ENCODE data around the gene FKBP2. TPM values are rescaled to one million over a fixed set of nuclear protein-coding genes. Genes with fewer than 3 reads are reported as not detected.

Gene FKBP2
- total RNA-seq, 1 experiment from 2014 or later = 41.0 TPM

- Histone ChIP-seq H3K79me1 (ENCODE audit: insufficient read depth, low read depth, low read length, poor library complexity, severe bottlenecking) (no peaks in the 10 kb centered on the region), H3K4me2 (ENCODE audit: insufficient read depth, insufficient read length, low read length) (no peak overlapping the region), H3T11ph (ENCODE audit: low read length) (no peak overlapping the region), H3K27ac (ENCODE audit: insufficient read length, low read depth, low read length) (no peak overlapping the region), H2BK20ac (ENCODE audit: low read depth, low read length, poor library complexity, severe bottlenecking) (no peak overlapping the region), H3K23ac (ENCODE audit: insufficient read length, low read depth, low read length) (no peak overlapping the region), H2AFZ (ENCODE audit: low read length) (no peak overlapping the region), H4K20me1 (ENCODE audit: control insufficient read depth, insufficient read depth, insufficient read length) (no peaks in the 10 kb centered on the region), H3K27me3 (ENCODE audit: insufficient read depth, low read length) (no peaks in the 10 kb centered on the region), H3K14ac (ENCODE audit: insufficient read depth, low read length) (no peak overlapping the region), H2BK12ac (ENCODE audit: insufficient read length, low read depth, low read length) (no peak overlapping the region), H3K9me3 (ENCODE audit: control insufficient read depth, low read depth, low read length) (no peaks in the 10 kb centered on the region), H2BK120ac (ENCODE audit: low read depth, low read length, poor library complexity, severe bottlenecking) (no peak overlapping the region), H3K4ac (ENCODE audit: low read depth, low read length) (no peak overlapping the region), H2BK15ac (ENCODE audit: low read depth, low read length) (no peak overlapping the region), H4K8ac (replicated peaks; ENCODE audit: insufficient read length, low read depth, low read length) (no peak overlapping the region), H3K18ac (ENCODE audit: insufficient read length, low read depth, low read length) (no peak overlapping the region), H3K4me1 (ENCODE audit: insufficient read depth, low read length) (no peaks in the 10 kb centered on the region), H2BK5ac (ENCODE audit: insufficient read length, low read length) (no peak overlapping the region), H3K23me2 (ENCODE audit: insufficient read length, low read depth, low read length, poor library complexity, severe bottlenecking) (no peaks in the 10 kb centered on the region), H3K79me2 (ENCODE audit: insufficient read depth, low read length) (no peaks in the 10 kb centered on the region), H2AK5ac (ENCODE audit: insufficient read length, low read length) (no peak overlapping the region), H4K91ac (ENCODE audit: insufficient read length, low read depth, low read length) (no peak overlapping the region), H3K9ac (ENCODE audit: extremely low read depth, insufficient read length, low read length) (no peak overlapping the region), H3K56ac (ENCODE audit: insufficient read length, low read depth, low read length) (no peak overlapping the region), H4K5ac (ENCODE audit: insufficient read length, low read depth, low read length) (no peak overlapping the region)
- H3K4me3 Mint-ChIP-seq = no peak overlapping the region
- WGBS (ENCODE audit: extremely low coverage, insufficient read length, low lambda C conversion rate) = no CpG with 5 or more reads among the region's 6 CpGs
- H3K27me3 Mint-ChIP-seq (ENCODE audit: low read depth) = no peaks in the 10 kb centered on the region; the same call in 1 of the 2 replicates
- DNase-seq = no peak
- H3K27ac Mint-ChIP-seq = peak overlapping the region in 1 of 3 experiments; percentile 28; a peak in 1 of 7 replicates
- no peaks in the 10 kb centered on the region for H3K9me3 Mint-ChIP-seq
- TF ChIP-seq CTCF (conservative IDR thresholded peaks at IDR 0.05) = peak; percentile 34; the same call in 1 of the 3 replicates
- H3K36me3 Mint-ChIP-seq (ENCODE audit: insufficient read depth in 1 of 3, low read depth in 3 of 3) = peaks cover 3 to 54% (median 25%) of the 10 kb centered on the region in 3 experiments
- H3K4me1 Mint-ChIP-seq = peaks cover 3 to 4% of the 10 kb centered on the region in 2 experiments; a peak in 2 of 4 replicates
Measured at GRCh38 chr11:64216879-64217278, 24.0 kb upstream of the FKBP2 start.
